Activated CD8-positive, alpha-beta memory T cell treated with anti-CD3 and anti-CD28 coated beads, Interleukin-2, amount 10 ng/mL, durations not matched to agents 7 days and 5 days (primary cell): ENCODE measurements around the gene OR2T34. TPM values are rescaled to one million over a fixed set of nuclear protein-coding genes. Genes with fewer than 3 reads are reported as not detected.

ENCODE experiments used
- total RNA-seq, 2 experiments: library from RNA; stranded (reverse); gene quantifications; one replicate each; pipeline ENCODE4 v1.2.3, GENCODE V29; 2021

Gene OR2T34
- total RNA-seq, 2 experiments from 2014 or later = not detected

Other genes with a start within 250 kb of the OR2T34 start
- not detected for gene OR14C36, start 226.0 kb downstream of the OR2T34 start, total RNA-seq
- gene OR2T4, start 213.1 kb downstream of the OR2T34 start, total RNA-seq = not detected
- not detected for gene OR2T6, start 199.0 kb downstream of the OR2T34 start, total RNA-seq
- gene OR2T1, start 171.7 kb downstream of the OR2T34 start, total RNA-seq = not detected
- not detected for gene OR2T2, start 129.1 kb downstream of the OR2T34 start, total RNA-seq
- gene OR2T3, start 101.4 kb downstream of the OR2T34 start, total RNA-seq = not detected
- gene OR2T5, start 86.2 kb downstream of the OR2T34 start, total RNA-seq = not detected
- gene OR2G6, start 66.7 kb downstream of the OR2T34 start, total RNA-seq = not detected
- gene OR2T29, start 12.0 kb downstream of the OR2T34 start, total RNA-seq = not detected
- gene OR2T10, start 22.9 kb upstream of the OR2T34 start, total RNA-seq = not detected
- gene OR2T11, start 60.3 kb upstream of the OR2T34 start, total RNA-seq = not detected
- not detected for gene OR2T35, start 70.5 kb upstream of the OR2T34 start, total RNA-seq
- not detected for gene OR2T27, start 80.8 kb upstream of the OR2T34 start, total RNA-seq
- not detected for gene OR14I1, start 128.0 kb upstream of the OR2T34 start, total RNA-seq
- not detected for gene LYPD8, start 181.0 kb upstream of the OR2T34 start, total RNA-seq